ENCODE data around the gene ADAMTS9. TPM values are rescaled to one million over a fixed set of nuclear protein-coding genes. Genes with fewer than 3 reads are reported as not detected.
A peak's percentile ranks its signal among the peaks of the same experiment; 100 is the strongest.

The ADAMTS9 gene
- total and polyA plus RNA-seq, 2 of the 13 experiments (the other 11 are each of a cell fraction or from before 2014, with no cell fraction given): 0.02 to 0.09 TPM

DNA sequence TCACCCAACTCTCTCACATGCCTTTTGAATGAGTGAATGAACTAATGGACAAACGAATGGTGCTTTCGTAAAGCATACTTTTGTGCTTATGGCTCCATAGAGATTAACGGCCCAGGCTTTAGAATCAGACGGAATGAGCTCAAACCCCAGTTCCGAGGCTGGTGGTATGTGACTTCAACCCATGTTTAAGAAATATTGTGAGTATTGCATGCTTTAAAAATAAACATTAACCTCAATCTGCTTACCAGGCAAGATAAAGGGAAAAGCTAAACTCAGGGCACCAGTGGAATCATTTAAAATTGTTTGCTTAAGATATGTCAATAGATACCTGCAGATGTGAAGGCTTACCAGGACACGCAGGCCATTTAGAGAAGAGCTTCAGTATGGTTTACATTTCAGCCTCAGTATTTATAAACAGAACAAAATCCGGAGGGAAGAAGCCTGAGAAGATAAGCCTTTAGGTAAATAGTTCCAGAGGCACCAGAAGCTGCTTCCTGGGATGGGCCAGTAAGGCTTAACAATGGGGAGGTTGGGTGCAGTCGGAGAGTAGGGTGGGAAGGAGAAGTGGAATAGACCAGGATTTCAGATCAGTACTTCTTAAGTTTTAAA is 186.4 kb downstream of the ADAMTS9 start (continued):
- TF ChIP-seq, protein P1, sequence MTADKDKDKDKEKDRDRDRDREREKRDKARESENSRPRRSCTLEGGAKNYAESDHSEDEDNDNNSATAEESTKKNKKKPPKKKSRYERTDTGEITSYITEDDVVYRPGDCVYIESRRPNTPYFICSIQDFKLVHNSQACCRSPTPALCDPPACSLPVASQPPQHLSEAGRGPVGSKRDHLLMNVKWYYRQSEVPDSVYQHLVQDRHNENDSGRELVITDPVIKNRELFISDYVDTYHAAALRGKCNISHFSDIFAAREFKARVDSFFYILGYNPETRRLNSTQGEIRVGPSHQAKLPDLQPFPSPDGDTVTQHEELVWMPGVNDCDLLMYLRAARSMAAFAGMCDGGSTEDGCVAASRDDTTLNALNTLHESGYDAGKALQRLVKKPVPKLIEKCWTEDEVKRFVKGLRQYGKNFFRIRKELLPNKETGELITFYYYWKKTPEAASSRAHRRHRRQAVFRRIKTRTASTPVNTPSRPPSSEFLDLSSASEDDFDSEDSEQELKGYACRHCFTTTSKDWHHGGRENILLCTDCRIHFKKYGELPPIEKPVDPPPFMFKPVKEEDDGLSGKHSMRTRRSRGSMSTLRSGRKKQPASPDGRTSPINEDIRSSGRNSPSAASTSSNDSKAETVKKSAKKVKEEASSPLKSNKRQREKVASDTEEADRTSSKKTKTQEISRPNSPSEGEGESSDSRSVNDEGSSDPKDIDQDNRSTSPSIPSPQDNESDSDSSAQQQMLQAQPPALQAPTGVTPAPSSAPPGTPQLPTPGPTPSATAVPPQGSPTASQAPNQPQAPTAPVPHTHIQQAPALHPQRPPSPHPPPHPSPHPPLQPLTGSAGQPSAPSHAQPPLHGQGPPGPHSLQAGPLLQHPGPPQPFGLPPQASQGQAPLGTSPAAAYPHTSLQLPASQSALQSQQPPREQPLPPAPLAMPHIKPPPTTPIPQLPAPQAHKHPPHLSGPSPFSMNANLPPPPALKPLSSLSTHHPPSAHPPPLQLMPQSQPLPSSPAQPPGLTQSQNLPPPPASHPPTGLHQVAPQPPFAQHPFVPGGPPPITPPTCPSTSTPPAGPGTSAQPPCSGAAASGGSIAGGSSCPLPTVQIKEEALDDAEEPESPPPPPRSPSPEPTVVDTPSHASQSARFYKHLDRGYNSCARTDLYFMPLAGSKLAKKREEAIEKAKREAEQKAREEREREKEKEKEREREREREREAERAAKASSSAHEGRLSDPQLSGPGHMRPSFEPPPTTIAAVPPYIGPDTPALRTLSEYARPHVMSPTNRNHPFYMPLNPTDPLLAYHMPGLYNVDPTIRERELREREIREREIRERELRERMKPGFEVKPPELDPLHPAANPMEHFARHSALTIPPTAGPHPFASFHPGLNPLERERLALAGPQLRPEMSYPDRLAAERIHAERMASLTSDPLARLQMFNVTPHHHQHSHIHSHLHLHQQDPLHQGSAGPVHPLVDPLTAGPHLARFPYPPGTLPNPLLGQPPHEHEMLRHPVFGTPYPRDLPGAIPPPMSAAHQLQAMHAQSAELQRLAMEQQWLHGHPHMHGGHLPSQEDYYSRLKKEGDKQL (CRISPR knock-in tag; IDR thresholded peaks at IDR 0.05; ENCODE audit: low read depth): peak; percentile 98
- peak; percentile 99 for TF ChIP-seq CBFB (CRISPR knock-in tag; IDR thresholded peaks at IDR 0.05)
- TF ChIP-seq NFE2L2 (IDR thresholded peaks at IDR 0.05; ENCODE audit: low read length): no peak
- TF ChIP-seq ZNF788 (CRISPR knock-in tag; IDR thresholded peaks at IDR 0.05; ENCODE audit: borderline replicate concordance): peak; percentile 41; the same call in 1 of the 2 replicates
- no peak for TF ChIP-seq SRSF4 (IDR thresholded peaks at IDR 0.05; ENCODE audit: low read depth, low read length, poor library complexity, severe bottlenecking)
- TF ChIP-seq FOSL1 (CRISPR knock-in tag; IDR thresholded peaks at IDR 0.05; ENCODE audit: borderline replicate concordance): no peak
- TF ChIP-seq ZNF468 (CRISPR knock-in tag; IDR thresholded peaks at IDR 0.05): no peak
- TF ChIP-seq, protein P2, sequence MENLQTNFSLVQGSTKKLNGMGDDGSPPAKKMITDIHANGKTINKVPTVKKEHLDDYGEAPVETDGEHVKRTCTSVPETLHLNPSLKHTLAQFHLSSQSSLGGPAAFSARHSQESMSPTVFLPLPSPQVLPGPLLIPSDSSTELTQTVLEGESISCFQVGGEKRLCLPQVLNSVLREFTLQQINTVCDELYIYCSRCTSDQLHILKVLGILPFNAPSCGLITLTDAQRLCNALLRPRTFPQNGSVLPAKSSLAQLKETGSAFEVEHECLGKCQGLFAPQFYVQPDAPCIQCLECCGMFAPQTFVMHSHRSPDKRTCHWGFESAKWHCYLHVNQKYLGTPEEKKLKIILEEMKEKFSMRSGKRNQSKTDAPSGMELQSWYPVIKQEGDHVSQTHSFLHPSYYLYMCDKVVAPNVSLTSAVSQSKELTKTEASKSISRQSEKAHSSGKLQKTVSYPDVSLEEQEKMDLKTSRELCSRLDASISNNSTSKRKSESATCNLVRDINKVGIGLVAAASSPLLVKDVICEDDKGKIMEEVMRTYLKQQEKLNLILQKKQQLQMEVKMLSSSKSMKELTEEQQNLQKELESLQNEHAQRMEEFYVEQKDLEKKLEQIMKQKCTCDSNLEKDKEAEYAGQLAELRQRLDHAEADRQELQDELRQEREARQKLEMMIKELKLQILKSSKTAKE (CRISPR knock-in tag; IDR thresholded peaks at IDR 0.05; ENCODE audit: borderline replicate concordance): peak; percentile 55; the same call in 1 of the 2 replicates
- peak; percentile 70; the same call in 1 of the 2 replicates for TF ChIP-seq MBD4 (IDR thresholded peaks at IDR 0.05; ENCODE audit: borderline replicate concordance, low read length)
- no peak for TF ChIP-seq NBN (conservative IDR thresholded peaks at IDR 0.05)
- TF ChIP-seq AHR (CRISPR knock-in tag; IDR thresholded peaks at IDR 0.05): no peak
- TF ChIP-seq CEBPB (IDR thresholded peaks at IDR 0.05; ENCODE audit: borderline replicate concordance, low read depth, low read length): no peak
- TF ChIP-seq MAZ (IDR thresholded peaks at IDR 0.05; ENCODE audit: borderline replicate concordance, low read depth, low read length): no peak
- TF ChIP-seq MAZ (CRISPR knock-in tag; IDR thresholded peaks at IDR 0.05; ENCODE audit: low read depth): no peak
- peak; percentile 73; the same call in 1 of the 2 replicates for TF ChIP-seq ZNF331 (CRISPR knock-in tag; IDR thresholded peaks at IDR 0.05)
- no peak for TF ChIP-seq JUNB (CRISPR knock-in tag; IDR thresholded peaks at IDR 0.05; ENCODE audit: borderline replicate concordance)
- TF ChIP-seq KLF12 (CRISPR knock-in tag; IDR thresholded peaks at IDR 0.05; ENCODE audit: borderline replicate concordance): 0 out of 2 replicates have a peak, but pooled peaks have one; percentile 74
- no peak for TF ChIP-seq MZF1 (CRISPR knock-in tag; IDR thresholded peaks at IDR 0.05; ENCODE audit: borderline replicate concordance)
- TF ChIP-seq XBP1 (CRISPR knock-in tag; IDR thresholded peaks at IDR 0.05): no peak; the same call in 1 of the 2 replicates
- TF ChIP-seq, protein P3, sequence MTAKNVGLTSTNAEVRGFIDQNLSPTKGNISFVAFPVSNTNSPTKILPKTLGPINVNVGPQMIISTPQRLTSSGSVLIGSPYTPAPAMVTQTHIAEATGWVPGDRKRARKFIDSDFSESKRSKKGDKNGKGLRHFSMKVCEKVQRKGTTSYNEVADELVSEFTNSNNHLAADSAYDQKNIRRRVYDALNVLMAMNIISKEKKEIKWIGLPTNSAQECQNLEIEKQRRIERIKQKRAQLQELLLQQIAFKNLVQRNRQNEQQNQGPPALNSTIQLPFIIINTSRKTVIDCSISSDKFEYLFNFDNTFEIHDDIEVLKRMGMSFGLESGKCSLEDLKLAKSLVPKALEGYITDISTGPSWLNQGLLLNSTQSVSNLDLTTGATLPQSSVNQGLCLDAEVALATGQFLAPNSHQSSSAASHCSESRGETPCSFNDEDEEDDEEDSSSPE (CRISPR knock-in tag; IDR thresholded peaks at IDR 0.05): no peak
- peak; percentile 92 for TF ChIP-seq HMG20A (CRISPR knock-in tag; IDR thresholded peaks at IDR 0.05; ENCODE audit: borderline replicate concordance)
- TF ChIP-seq, protein P4, sequence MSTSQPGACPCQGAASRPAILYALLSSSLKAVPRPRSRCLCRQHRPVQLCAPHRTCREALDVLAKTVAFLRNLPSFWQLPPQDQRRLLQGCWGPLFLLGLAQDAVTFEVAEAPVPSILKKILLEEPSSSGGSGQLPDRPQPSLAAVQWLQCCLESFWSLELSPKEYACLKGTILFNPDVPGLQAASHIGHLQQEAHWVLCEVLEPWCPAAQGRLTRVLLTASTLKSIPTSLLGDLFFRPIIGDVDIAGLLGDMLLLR (CRISPR knock-in tag; IDR thresholded peaks at IDR 0.05): no peak
